Lung (tissue), 16 donors: ENCODE measurements around the gene B3GALT4. TPM values are rescaled to one million over a fixed set of nuclear protein-coding genes. Genes with fewer than 3 reads are reported as not detected.

Experiments
- ATAC-seq: fragments of 200-7000 bp; cut with Tn5 transposase; one replicate; pipeline ENCODE4 v1.9.1; 2020; ENCODE audit warnings: moderate number of reproducible peaks; ENCODE audit not compliant: insufficient read depth, low FRiP score
- DNase-seq, 3 donors: peaks; one replicate each; pipeline ENCODE4 v3.0.0-alpha.2; 2013 to 2017
- H3K27ac ChIP-seq, 2 donors: one replicate each; pipeline ENCODE4 v1.5.1; 2013; ENCODE audit warnings: mild to moderate bottlenecking in 2 of 2, moderate library complexity in 2 of 2, control low read depth in 1 of 2, inconsistent platforms in 1 of 2, low read depth in 1 of 2, low read length in 1 of 2
- H3K27me3 ChIP-seq, 3 donors: one replicate each; pipeline ENCODE4 v1.5.1; 2013; ENCODE audit warnings: low read length in 2 of 3; ENCODE audit not compliant: control insufficient read depth in 3 of 3, insufficient read depth in 3 of 3
- H3K36me3 ChIP-seq, 4 donors: one replicate each; pipeline ENCODE4 v1.5.1; 2013; ENCODE audit warnings: low read length in 4 of 4, mild to moderate bottlenecking in 1 of 4, moderate library complexity in 1 of 4; ENCODE audit not compliant: control insufficient read depth in 4 of 4, insufficient read depth in 4 of 4
- H3K4me1 ChIP-seq, 5 donors: one replicate each; pipeline ENCODE4 v1.5.1; 2013; ENCODE audit warnings: low read length in 5 of 5, mild to moderate bottlenecking in 2 of 5, moderate library complexity in 1 of 5; ENCODE audit not compliant: control insufficient read depth in 5 of 5, insufficient read depth in 5 of 5
- H3K4me3 ChIP-seq: one replicate; pipeline ENCODE4 v1.5.1; 2013; ENCODE audit warnings: mild to moderate bottlenecking, control low read depth, moderate library complexity
- H3K9ac ChIP-seq, 2 donors: one replicate each; pipeline ENCODE4 v1.5.1; 2013; ENCODE audit warnings: low read length in 2 of 2, control low read depth in 1 of 2; ENCODE audit not compliant: insufficient read depth in 1 of 2
- H3K9me3 ChIP-seq, 4 donors: one replicate each; pipeline ENCODE4 v1.5.1; 2013; ENCODE audit warnings: low read length in 3 of 4, mild to moderate bottlenecking in 1 of 4, moderate library complexity in 1 of 4; ENCODE audit not compliant: control insufficient read depth in 4 of 4, insufficient read depth in 3 of 4
- CTCF ChIP-seq: IDR thresholded peaks from 2 replicates; pipeline ENCODE4 v1.5.1; 2012; ENCODE audit warnings: mild to moderate bottlenecking; ENCODE audit errors: control extremely low read depth, extremely low read depth
- WGBS, 2 donors: extraction: QIAGEN DNeasy Blood & Tissue Kit; methylation state at CpG; one replicate each; pipeline ENCODE4 v1.1.7; 2013; 5-methylcytosine and 5-hydroxymethylcytosine counted together
- long read RNA-seq, 5 donors: transcript quantifications; one replicate each; lab custom pipeline, GENCODE V29; 2026
- polyA plus RNA-seq, 2 donors: library from polyadenylated mRNA; stranded (reverse); fragments of 200-250 nt; gene quantifications; one replicate each; pipeline ENCODE4 v1.2.1, GENCODE V29; 2013
- total RNA-seq, 2 donors: library from RNA; depleted of rRNA in 1 of 2; stranded (reverse); fragments of >200 nt in 1 of 2; gene quantifications; one replicate each; pipeline ENCODE4 v1.2.1, GENCODE V29; 2014 to 2021
- donor health status: control.
- donor health status: control.
- donor health status: Bipolar disorder and iron deficiency.
- donor health status: healthy.
- donor health status: DM: yes; HTN: yes; CAD: no.

B3GALT4 gene
- 10 to 100 TPM in 1 of 2 donors, 1 to 10 TPM in 1; 6.8 to 19.0 TPM for total RNA-seq
- polyA plus RNA-seq = 10 to 100 TPM; 11.2 to 16.8 TPM
- long read RNA-seq, donor 1, partial matches to known transcripts = 27 of 28 reads
- long read RNA-seq, donor 1, other reads (novel, unspliced or antisense) = 0 of 28 reads
- long read RNA-seq, donor 2, partial matches to known transcripts = 5 of 6 reads
- long read RNA-seq, donor 2, other reads (novel, unspliced or antisense) = 0 of 6 reads
- long read RNA-seq, donor 3, partial matches to known transcripts = 0 of 6 reads
- long read RNA-seq, donor 3, other reads (novel, unspliced or antisense) = 6 of 6 reads
- long read RNA-seq, donor 4 = 0 reads
- long read RNA-seq, donor 5, transcript B3GALT4-204 (1 exons, 1,694 nt) = major isoform, 8 of 8 reads
- long read RNA-seq, donor 5, partial matches to known transcripts = 0 of 8 reads
- long read RNA-seq, donor 5, other reads (novel, unspliced or antisense) = 0 of 8 reads

GRCh38 chr6:33276864-33277662, at the start of gene B3GALT4:
TSS of gene B3GALT4 (plus strand) at chr6:33277123. CDS start at chr6:33277420, 297 bp downstream.
- peak within 1 kb of the TSS; percentile 77 to 89 for H3K27ac ChIP-seq
- H3K4me1 ChIP-seq = peaks cover 13 to 46% (median 23%) of the 10 kb centered on the region in 5 donors
- DNase-seq (peak; percentile 61 to 76 (median 72)), ATAC-seq (peak; percentile 71)
- no peak for TF ChIP-seq CTCF
- peak within 1 kb of the TSS; percentile 12 to 43 for H3K9ac ChIP-seq
- WGBS, 2 donors = 1 to 2% methylated on average over 63 to 80 of the region's 80 CpGs
- peak within 1 kb of the TSS; percentile 71 for H3K4me3 ChIP-seq
- no peaks in the 10 kb centered on the region for H3K9me3 ChIP-seq
- no peaks in the 10 kb centered on the region for H3K27me3 ChIP-seq
- peaks cover 9 to 38% (median 31%) of the 10 kb centered on the region in 4 donors for H3K36me3 ChIP-seq

- Histone ChIP-seq H3K9ac (no peak overlapping the region), H3K4me3 (no peak overlapping the region), H3K36me3 (no peaks in the 10 kb centered on the region), H3K27ac (no peak overlapping the region), H3K4me1 (peaks cover 0 to 4% (median 0%) of the 10 kb centered on the region in 5 donors), H3K9me3 (no peaks in the 10 kb centered on the region), H3K27me3 (peaks cover 0 to 3% (median 0%) of the 10 kb centered on the region in 3 donors)
- TF ChIP-seq CTCF = no peak
- 35 to 45% methylated on average over 6 of the region's 6 CpGs for WGBS, 2 donors
- DNase-seq = peak; percentile 24 to 65 (median 24)
- ATAC-seq = no peak
Measured at GRCh38 chr6:33235221-33235634, 41.7 kb upstream of the B3GALT4 start.

GRCh38 chr6:33236328-33236727, 40.6 kb upstream of the B3GALT4 start:
- ATAC-seq (no peak), DNase-seq (no peak)
- H3K9ac ChIP-seq = no peak overlapping the region
- H3K27ac ChIP-seq = no peak overlapping the region
- no peaks in the 10 kb centered on the region for H3K4me1 ChIP-seq
- H3K36me3 ChIP-seq = no peaks in the 10 kb centered on the region
- no peak for TF ChIP-seq CTCF
- peaks cover 0 to 3% (median 0%) of the 10 kb centered on the region in 3 donors for H3K27me3 ChIP-seq
- H3K4me3 ChIP-seq = no peak overlapping the region
- H3K9me3 ChIP-seq = no peaks in the 10 kb centered on the region
